Muscle layer of duodenum (tissue), 2 donors: ENCODE data around the gene STARD5.

Source experiments
- H3K27ac ChIP-seq: one replicate; pipeline ENCODE4 v1.7.0; 2013; ENCODE audit warnings: mild to moderate bottlenecking, low read length
- H3K27me3 ChIP-seq: one replicate; pipeline ENCODE4 v1.7.0; 2013; ENCODE audit warnings: low read depth, mild to moderate bottlenecking, control low read depth, low read length
- H3K36me3 ChIP-seq, 2 donors: one replicate each; pipeline ENCODE4 v1.7.0; 2013; ENCODE audit warnings: low read length in 2 of 2, control low read depth in 1 of 2, mild to moderate bottlenecking in 1 of 2; ENCODE audit not compliant: insufficient read depth in 2 of 2, control insufficient read depth in 1 of 2
- H3K4me1 ChIP-seq, 2 donors: one replicate each; pipeline ENCODE4 v1.7.0; 2013; ENCODE audit warnings: low read length in 2 of 2, mild to moderate bottlenecking in 2 of 2, control low read depth in 1 of 2, moderate library complexity in 1 of 2; ENCODE audit not compliant: insufficient read depth in 2 of 2, control insufficient read depth in 1 of 2
- H3K4me3 ChIP-seq, 2 donors: one replicate each; pipeline ENCODE4 v1.7.0; 2013; ENCODE audit warnings: low read length in 2 of 2, low read depth in 1 of 2, mild to moderate bottlenecking in 1 of 2
- H3K9me3 ChIP-seq, 2 donors: one replicate each; pipeline ENCODE4 v1.7.0; 2013; ENCODE audit warnings: low read length in 2 of 2, control low read depth in 1 of 2, mild to moderate bottlenecking in 1 of 2; ENCODE audit not compliant: control insufficient read depth in 1 of 2
- donor health status: healthy.

Gene STARD5

GRCh38 chr15:81310480-81310879 lies 13.5 kb downstream of the STARD5 start:
- peaks cover 27 to 38% of the 10 kb centered on the region in 2 donors for H3K36me3 ChIP-seq
- no peaks in the 10 kb centered on the region for H3K9me3 ChIP-seq
- no peaks in the 10 kb centered on the region for H3K27me3 ChIP-seq
- peaks cover 4 to 25% of the 10 kb centered on the region in 2 donors for H3K4me1 ChIP-seq
- H3K4me3 ChIP-seq, result no peak overlapping the region
- H3K27ac ChIP-seq, result no peak overlapping the region

DNA sequence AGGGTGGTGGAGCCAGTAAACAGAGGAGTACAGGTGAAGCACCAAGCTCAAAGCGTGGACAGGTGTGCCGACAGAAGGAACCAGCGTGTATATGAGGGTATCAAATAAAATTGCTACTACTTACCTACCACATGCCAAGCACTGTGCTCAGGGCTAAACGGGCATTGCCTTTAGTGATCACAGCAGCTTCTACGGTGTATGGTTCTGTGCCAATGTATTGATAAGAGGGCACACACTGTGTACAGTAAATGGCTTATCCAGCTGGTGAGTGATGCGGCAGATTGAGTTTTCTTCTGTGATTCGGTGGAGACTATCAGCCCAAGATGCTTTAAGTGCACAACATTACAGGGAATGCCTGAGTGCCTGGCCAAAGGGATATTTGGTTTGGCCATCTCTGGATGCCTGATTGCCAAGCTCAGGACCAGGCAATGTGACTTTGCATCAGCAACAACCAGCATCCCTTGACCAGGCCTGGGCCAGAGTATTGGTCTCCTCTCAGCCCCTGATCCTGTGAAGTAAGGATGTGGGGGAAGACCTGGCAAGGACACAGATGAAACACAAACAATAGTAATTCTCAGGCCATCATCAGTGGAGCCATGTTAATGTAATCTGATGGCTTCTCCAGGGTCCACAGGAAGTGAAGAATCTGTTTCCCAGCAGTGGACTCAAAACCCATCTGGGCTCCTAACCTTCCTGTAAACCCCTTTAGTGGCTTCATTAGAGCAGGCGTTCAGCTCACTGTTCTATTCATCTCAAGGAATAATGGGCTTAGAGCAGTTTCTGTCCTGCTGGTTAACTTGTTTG lies 14.1 kb downstream of the STARD5 start:
- Histone ChIP-seq H3K4me3 (no peak overlapping the region), H3K27me3 (no peaks in the 10 kb centered on the region), H3K27ac (no peak overlapping the region), H3K4me1 (peaks cover 4 to 25% of the 10 kb centered on the region in 2 donors), H3K9me3 (no peaks in the 10 kb centered on the region), H3K36me3 (peaks cover 27 to 39% of the 10 kb centered on the region in 2 donors)

DNA sequence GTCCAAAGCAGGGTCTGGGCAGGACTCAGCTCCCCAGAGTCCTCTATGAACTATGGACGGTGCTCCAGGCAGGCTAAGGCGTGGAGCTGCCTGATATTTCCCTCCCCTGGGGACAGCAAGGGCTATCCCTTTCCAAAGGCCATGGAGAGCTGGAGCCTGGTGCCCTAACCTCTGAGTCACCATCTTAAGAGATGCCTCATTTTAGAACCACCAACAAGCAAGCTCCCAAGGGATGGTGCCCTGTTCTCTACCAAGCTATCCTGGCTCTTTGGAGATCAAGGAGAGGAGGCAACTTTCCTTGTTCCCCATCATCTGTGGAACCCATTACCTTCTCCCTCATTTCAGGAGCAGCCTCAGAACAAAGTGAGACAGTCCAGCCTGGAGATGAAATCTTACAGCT lies 15.7 kb downstream of the STARD5 start:
- Histone ChIP-seq H3K4me3 (no peak overlapping the region), H3K4me1 (peaks cover 8 to 32% of the 10 kb centered on the region in 2 donors), H3K27ac (no peak overlapping the region), H3K9me3 (no peaks in the 10 kb centered on the region), H3K36me3 (peaks cover 35 to 45% of the 10 kb centered on the region in 2 donors), H3K27me3 (no peaks in the 10 kb centered on the region)

GRCh38 chr15:81304226-81304625 lies 19.7 kb downstream of the STARD5 start:
- Histone ChIP-seq H3K9me3 (no peaks in the 10 kb centered on the region), H3K4me3 (no peak overlapping the region), H3K27me3 (no peaks in the 10 kb centered on the region), H3K4me1 (peaks cover 4 to 7% of the 10 kb centered on the region in 2 donors), H3K36me3 (peaks cover 28 to 33% of the 10 kb centered on the region in 2 donors), H3K27ac (peak overlapping the region; percentile 17)

GRCh38 chr15:81303244-81304225 lies 20.4 kb downstream of the STARD5 start:
- H3K4me3 ChIP-seq, result no peak overlapping the region
- H3K4me1 ChIP-seq, result peaks cover 4 to 7% of the 10 kb centered on the region in 2 donors
- H3K9me3 ChIP-seq, result no peaks in the 10 kb centered on the region
- no peaks in the 10 kb centered on the region for H3K27me3 ChIP-seq
- H3K27ac ChIP-seq, result peak overlapping the region; percentile 42
- H3K36me3 ChIP-seq, result peaks cover 25 to 30% of the 10 kb centered on the region in 2 donors

DNA sequence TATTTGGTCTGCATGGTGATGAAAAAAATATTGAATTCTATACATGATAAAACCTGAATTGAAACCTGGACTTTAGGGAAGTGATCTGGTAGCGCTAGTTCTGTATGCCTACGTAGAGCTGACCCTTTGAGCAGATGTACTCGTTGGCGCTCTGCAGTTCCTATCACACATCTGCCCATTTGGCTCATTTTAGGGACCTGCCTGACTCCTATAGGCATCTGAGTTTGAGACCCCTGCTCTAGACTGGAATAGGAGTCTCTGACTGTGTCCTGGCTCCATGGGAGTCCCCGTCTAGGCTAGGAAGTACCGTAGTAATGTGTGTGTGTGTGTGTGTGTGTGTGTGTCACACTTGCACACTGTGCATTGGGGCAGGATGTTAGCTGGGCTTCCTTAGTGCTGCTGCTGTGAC lies 21.2 kb downstream of the STARD5 start:
- no peaks in the 10 kb centered on the region for H3K27me3 ChIP-seq
- peak overlapping the region; percentile 42 for H3K27ac ChIP-seq
- H3K36me3 ChIP-seq, result peaks cover 19 to 24% of the 10 kb centered on the region in 2 donors
- no peaks in the 10 kb centered on the region for H3K9me3 ChIP-seq
- no peak overlapping the region for H3K4me3 ChIP-seq
- peaks cover 4 to 7% of the 10 kb centered on the region in 2 donors for H3K4me1 ChIP-seq

- H3K4me3 ChIP-seq, result no peak overlapping the region
- H3K27ac ChIP-seq, result peak overlapping the region; percentile 42
- no peaks in the 10 kb centered on the region for H3K9me3 ChIP-seq
- peaks cover 19% of the 10 kb centered on the region in 2 donors for H3K36me3 ChIP-seq
- H3K27me3 ChIP-seq, result no peaks in the 10 kb centered on the region
- H3K4me1 ChIP-seq, result peaks cover 4 to 7% of the 10 kb centered on the region in 2 donors
Measured at GRCh38 chr15:81301815-81302399, 22.0 kb downstream of the STARD5 start.

GRCh38 chr15:81301385-81301784 lies 22.6 kb downstream of the STARD5 start:
- H3K27ac ChIP-seq, result no peak overlapping the region
- peaks cover 4 to 7% of the 10 kb centered on the region in 2 donors for H3K4me1 ChIP-seq
- no peaks in the 10 kb centered on the region for H3K9me3 ChIP-seq
- H3K36me3 ChIP-seq, result peaks cover 15 to 16% of the 10 kb centered on the region in 2 donors
- H3K27me3 ChIP-seq, result no peaks in the 10 kb centered on the region
- H3K4me3 ChIP-seq, result no peak overlapping the region

- H3K4me3 ChIP-seq, result peak overlapping the region; percentile 24 to 26
- peaks cover 6 to 7% of the 10 kb centered on the region in 2 donors for H3K36me3 ChIP-seq
- peak overlapping the region; percentile 9 for H3K27ac ChIP-seq
- peaks cover 8 to 18% of the 10 kb centered on the region in 2 donors for H3K4me1 ChIP-seq
- no peaks in the 10 kb centered on the region for H3K27me3 ChIP-seq
- no peaks in the 10 kb centered on the region for H3K9me3 ChIP-seq
Measured at GRCh38 chr15:81299630-81300273, 24.2 kb downstream of the STARD5 start.

GRCh38 chr15:81299156-81299555 lies 24.8 kb downstream of the STARD5 start:
- Histone ChIP-seq H3K36me3 (peaks cover 1 to 6% of the 10 kb centered on the region in 2 donors), H3K27me3 (no peaks in the 10 kb centered on the region), H3K9me3 (no peaks in the 10 kb centered on the region), H3K4me3 (peak overlapping the region; percentile 10 to 30), H3K4me1 (peaks cover 9 to 18% of the 10 kb centered on the region in 2 donors), H3K27ac (peak overlapping the region; percentile 9)
